Activated CD8-positive, alpha-beta memory T cell treated with anti-CD3 and anti-CD28 coated beads for 24 hours (primary cell): ENCODE data around the gene PRSS16.

Experiments
- DNase-seq: peaks from one replicate; pipeline ENCODE4 v3.0.0-alpha.2; 2020

The PRSS16 gene

DNA sequence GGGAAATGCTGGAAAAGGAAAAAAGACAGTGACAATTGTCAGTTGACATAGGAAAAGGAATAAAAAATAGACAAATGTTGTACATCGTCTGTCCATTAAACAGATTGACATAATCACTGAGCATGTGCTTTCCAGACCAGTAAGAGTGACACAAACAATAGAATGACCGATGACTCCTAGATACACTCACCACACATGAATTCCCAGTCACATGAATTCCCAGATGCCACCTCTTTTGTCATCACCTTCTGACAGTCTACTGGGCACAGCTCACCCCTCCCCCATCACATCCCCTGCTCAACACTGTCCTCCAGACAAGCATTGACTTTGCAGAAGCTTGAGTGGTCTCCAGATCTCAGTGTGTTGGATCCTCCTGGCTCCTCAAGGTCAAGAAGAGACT is 38.6 kb downstream of the PRSS16 start:
- no peak for DNase-seq

DNA sequence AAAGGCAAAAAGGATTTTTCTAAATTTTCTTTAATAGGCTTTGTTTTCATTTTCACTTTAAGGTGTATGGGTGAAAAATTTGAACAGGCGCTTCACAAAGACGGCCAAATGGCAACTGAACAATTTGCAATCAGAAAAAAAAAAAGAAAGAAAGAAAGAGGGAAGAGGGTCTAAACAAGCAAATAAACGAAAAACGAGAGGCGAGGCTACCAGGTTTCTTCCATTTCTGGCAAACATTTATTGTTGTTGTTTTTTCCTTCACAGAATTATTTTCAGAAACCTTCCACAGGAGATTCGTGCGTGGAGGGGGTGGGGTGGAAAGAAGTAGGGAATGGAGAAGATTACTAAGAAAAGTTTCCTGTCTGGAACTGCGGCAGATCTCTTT is 40.2 kb downstream of the PRSS16 start:
- DNase-seq: no peak

DNA sequence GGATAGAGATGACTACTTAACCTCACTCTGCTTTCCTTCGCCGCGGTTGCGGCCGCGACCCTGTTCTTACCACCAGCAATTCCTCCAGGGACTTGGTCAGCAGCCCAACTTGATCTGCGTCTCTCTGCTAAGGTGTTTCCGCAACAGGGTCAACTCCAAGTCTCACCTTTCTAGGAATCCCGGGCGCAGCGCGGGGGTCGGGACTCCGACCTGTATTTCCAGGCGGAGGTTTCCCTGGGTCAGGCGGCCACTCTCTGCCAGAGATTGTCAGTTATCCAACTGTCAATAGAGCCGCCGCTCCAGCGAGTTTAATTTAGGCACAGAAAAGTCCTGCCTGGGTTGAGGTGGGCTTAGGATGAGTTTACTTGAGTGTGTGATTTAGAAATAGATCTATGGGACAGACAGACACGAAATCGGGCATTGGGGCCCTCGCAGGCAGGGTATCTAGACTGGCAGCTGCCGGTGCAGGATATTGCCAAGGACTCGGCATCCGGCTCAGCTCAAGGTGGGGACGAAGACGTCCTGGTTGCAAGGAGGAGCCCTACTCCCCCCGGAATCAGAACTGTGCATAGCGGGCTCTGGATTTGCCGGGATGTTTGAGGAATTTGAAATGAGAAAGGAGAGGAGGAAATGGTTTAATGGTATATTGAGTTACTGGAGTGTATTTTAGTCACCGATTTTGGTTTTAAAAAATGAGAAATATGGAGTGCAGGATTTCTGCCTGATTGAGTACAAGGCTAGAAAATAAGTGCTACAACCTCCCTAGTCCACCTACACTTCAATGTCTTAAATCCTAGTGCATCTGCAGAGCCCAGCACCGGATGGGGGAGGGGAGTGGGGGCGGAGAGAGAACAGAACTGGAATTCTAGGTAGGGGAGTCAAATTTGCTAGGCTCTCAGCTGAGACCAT is 40.9 kb downstream of the PRSS16 start:
- DNase-seq: no peak

DNA sequence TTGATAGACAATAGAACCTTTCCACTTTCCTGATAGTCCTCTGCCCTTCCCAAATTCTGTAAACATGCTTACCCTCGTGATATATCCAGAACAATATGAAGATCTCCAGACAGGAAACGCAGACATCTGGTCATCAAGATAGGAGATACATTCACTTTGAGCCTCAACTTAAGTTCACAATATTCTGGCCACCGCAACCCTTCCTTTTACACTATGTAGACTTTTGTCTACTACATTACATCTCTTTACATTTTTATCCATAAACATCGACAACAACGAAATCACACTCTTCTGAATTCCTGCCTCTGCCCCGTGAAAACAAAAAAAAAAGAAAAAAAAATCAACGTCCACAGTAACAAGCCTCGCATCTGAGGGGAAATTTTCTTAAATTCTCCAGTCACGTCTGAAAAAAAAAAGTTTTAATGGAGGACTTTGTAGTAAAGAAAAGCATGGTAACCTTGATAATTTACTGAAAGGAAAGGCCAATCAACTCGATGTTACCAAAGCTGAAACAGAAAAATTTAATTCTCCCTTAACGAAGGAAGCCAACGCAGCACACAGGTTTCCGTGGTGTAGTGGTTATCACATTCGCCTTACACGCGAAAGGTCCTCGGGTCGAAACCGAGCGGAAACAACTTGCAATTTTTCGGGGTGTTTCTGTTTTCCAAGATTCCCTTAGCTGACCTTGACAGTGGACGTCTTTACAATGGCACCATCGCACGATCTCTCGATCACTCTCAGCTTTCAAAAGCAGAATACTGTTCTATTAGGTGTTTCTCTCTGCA is 42.8 kb downstream of the PRSS16 start:
- DNase-seq: no peak

DNA sequence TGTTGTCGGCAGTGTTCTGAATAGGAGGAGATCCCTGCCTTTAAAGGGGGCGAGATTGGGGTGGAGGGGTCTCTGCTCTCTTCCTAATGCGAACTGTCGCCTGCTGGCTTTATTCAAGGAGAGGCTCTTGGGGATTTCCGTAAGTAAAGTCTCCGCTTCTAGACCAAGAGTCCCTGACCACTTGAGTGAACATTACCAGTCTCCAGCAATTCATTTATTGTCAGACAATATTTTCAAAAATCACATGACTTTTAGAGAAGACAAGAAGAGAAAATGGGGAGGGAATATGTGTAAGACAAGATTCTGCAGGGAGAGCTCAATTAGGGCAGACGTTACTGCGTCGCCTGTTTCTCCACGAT is 43.3 kb downstream of the PRSS16 start:
- no peak for DNase-seq

DNA sequence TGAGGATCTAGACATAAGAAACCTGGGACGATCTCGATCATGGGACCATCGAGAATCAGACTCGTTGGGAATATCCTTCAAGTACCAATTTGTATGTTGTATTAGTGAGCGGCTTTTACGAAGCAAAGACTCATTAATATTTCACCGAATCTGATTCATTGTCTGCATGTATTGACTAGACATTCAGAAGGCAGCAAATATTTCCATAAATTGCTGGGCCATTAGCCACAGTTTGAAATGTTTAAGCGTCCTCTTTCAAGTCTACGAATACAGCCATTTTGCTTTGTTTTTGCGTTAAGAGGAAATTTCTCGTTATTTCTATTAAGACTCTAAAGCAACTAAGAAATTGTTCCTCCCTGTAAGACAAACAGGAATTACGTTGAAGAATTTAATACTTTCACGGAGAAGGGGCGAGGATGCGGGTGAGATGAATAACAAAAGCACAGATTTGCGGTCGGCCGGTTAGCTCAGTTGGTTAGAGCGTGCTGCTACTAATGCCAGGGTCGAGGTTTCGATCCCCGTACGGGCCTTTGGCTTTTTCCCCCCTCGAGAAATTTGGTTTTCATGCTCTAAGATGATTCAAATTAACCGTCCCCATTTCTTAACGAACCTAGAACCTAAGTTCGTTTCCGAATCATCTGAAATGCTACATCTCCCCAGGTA is 46.1 kb downstream of the PRSS16 start:
- no peak for DNase-seq

DNA sequence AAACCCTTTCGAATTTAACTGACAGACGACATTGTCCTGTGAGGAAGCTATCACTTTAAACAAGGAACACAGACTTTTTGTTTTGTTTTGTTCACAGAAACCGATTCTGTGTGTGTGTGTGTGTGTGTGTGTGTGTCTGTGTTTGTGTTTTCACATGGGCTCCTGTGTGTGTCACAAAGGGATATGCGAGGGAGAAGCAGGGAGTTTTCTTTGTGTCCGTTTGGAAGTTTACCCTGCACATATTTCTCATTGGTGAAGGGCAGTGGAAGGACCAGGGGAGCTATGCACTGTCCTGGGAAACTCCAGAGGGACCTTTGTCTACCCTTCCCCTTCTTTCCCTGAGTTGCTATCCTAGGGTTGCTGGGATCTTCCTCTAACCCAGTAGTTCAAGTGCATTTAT is 46.9 kb downstream of the PRSS16 start:
- DNase-seq: no peak

DNA sequence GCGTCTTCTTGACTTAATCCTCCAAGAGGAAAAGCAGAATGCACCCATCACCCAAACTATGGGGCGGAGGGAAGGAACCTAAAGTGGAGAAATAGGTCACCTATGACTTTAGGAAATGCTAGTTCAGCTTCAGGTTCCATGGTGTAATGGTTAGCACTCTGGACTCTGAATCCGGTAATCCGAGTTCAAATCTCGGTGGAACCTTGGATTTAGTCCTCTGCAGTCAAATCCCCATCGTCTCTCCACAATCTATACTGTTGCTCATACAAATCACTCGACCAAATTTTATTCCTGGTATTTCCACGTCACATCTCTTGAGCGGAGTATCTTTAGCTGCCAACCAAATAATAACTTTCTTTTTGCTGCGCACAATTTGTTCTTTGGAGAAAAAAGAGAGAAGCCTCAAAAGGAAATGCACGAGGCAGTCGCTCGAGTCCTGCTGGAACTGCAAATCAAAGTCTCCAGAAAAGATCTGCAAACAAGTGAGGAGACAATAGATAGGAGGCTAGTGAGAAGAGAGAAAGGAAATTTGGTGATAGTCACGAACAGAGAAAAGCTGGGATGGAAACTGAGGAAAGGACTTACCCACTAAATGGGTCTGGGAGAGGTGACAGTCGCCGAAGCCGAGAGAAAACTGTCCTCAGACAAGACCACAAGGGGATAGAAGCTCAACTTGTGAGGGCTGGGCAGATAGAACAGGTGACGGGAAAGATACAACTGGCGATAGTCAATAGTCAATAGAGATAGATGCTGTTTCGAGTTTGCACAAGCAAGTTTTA is 48.0 kb downstream of the PRSS16 start:
- DNase-seq: no peak

DNA sequence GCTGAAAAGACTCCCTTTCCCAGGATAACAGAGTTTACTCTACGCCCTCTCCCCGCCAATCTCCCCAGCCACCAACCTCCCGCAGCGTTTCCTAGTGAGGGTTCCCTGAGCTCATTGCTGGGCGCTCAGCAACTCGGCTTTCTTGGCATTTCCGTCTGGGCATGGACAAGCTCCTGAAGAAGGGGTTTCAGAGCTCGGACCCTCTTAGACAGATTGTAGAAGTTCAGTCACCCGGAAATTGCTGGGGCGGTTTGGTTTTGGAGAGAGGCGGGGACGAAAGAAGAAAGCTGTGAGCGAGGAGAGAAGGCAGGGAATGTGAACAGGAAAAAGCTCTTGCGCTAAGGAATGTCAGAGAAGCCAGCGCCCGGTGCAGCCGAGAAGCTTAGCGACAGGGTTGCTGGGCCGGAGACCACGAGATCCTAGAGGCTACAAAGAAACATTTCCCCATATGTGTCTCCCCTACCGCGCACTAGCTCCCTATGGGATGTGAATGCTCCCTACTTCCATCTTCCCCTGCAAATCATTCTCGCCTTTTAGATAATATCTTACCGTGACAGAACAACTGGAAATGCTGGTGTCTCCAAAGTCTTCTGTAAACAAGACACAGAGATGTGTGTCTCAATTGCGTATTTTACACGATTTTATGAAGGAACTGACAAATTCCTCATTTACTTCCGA is 48.7 kb downstream of the PRSS16 start:
- DNase-seq: no peak

DNA sequence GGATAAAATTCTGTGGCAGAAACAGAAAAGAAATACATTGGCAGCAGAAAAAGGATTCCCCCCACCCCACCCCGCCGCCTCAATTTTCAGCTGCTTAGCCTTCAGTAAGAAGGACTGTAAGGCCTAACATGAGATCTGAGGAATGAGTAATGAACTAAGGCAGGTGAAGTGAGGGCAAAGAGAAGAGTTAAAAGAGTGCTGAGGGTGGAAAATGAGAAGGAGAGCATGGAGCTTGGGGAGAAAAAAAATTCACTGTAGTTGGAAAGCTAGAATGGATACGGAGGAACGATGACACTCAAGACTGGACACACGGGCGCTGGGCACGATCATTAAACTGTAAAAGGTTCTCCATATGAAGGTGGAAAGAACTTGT is 50.0 kb downstream of the PRSS16 start:
- no peak for DNase-seq

DNA sequence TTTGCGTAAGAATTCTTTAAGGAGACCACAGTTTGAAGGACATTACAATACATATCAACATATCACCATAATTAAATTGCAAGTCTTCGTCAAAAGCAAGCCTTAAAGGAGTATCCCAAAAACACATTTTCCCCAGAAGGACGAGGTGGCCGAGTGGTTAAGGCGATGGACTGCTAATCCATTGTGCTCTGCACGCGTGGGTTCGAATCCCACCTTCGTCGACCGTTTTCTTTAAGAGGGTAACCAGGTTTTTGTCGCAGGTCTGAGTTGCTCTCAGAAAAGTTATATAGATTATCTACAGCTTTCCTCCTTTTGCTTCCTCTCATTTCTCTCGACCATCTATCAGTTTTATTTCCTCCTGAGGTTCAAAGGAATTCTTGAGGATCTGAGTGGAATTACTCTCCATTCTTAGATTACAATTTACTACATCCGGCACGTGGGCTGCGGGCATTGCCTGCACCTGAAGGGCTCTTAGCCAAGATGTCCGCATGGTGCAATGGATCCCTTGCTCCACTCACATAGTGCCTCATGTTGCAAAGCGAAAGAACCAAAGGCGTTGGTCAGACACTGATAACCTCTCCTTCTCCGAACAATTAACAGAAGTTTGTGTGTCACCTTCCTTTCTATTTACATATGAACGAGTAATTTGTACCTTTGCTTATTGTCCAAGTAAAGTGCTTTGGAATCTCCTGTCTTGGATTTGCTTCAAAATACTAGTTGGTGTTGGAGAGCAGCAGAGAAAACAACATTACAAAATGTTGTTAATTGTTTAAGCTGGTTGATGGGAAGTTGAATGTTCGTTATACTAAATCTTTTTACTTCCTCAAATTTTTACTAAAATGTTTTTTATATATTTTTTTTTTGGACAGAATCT is 50.6 kb downstream of the PRSS16 start:
- DNase-seq: no peak

DNA sequence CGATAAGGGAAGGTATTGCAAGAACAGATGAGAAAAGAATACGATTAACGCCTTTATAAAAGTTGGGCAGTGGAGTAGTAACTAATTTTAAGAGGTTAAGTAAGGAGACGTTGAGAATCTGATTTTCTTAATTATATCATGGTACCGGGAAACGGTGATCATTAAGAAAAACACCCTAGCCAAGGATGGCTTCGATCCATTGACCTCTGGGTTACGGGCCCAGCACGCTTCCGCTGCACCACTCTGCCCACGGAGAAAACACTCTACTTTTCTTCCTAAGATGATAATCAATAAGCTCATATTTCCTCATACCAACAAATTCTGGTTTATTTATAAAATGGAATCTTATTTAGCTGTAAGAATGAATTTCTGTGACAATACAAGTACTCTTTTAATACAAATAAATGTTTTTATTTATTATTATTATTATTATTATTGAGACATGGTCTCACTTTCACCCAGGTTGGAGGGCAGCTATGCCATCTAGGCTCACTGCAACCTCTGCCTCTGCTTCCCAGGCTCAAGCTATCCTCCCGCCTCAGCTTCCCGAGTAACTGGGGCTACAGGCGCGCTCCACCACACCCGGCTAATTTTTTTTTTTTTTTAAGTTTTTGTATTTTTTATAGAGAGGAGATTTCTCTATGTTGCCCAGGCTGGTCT is 56.2 kb downstream of the PRSS16 start:
- DNase-seq: no peak
